Mucosa of stomach (tissue), 1 donor: ENCODE results near the gene COL7A1.
"Not testable (repeated sequence)": the region's sequence is repeated elsewhere in the genome, so short reads cannot be mapped to it uniquely, and the experiment has no call there.

Experiments
- H3K27me3 ChIP-seq: one replicate; pipeline ENCODE4 v1.7.0; 2013; ENCODE audit warnings: mild to moderate bottlenecking, low read length; ENCODE audit not compliant: control insufficient read depth, insufficient read depth
- H3K36me3 ChIP-seq: one replicate; pipeline ENCODE4 v1.7.0; 2013; ENCODE audit warnings: low read length; ENCODE audit not compliant: control insufficient read depth, insufficient read depth
- H3K4me1 ChIP-seq: one replicate; pipeline ENCODE4 v1.7.0; 2013; ENCODE audit warnings: mild to moderate bottlenecking, low read length; ENCODE audit not compliant: control insufficient read depth, insufficient read depth
- H3K4me3 ChIP-seq: one replicate; pipeline ENCODE4 v1.7.0; 2013; ENCODE audit warnings: low read length
- H3K9ac ChIP-seq: one replicate; pipeline ENCODE4 v1.7.0; 2013; ENCODE audit warnings: mild to moderate bottlenecking, low read length, moderate library complexity
- H3K9me3 ChIP-seq: one replicate; pipeline ENCODE4 v1.7.0; 2013; ENCODE audit warnings: mild to moderate bottlenecking, low read length, moderate library complexity; ENCODE audit not compliant: control insufficient read depth
- donor health status: Pancreatic carcinoma.

The COL7A1 gene

GRCh38 chr3:48543271-48543866 is 51.8 kb downstream of the COL7A1 start:
- Histone ChIP-seq H3K27me3 (no peaks in the 10 kb centered on the region), H3K9me3 (no peaks in the 10 kb centered on the region), H3K36me3 (no peaks in the 10 kb centered on the region), H3K4me3 (no peak overlapping the region), H3K4me1 (no peaks in the 10 kb centered on the region), H3K9ac (no peak overlapping the region)

GRCh38 chr3:48538451-48538850 is 56.7 kb downstream of the COL7A1 start:
- Histone ChIP-seq H3K27me3 (no peaks in the 10 kb centered on the region), H3K4me3 (no peak overlapping the region), H3K9me3 (no peaks in the 10 kb centered on the region), H3K4me1 (no peaks in the 10 kb centered on the region), H3K36me3 (no peaks in the 10 kb centered on the region), H3K9ac (no peak overlapping the region)

- Histone ChIP-seq H3K4me3 (no peak overlapping the region), H3K9me3 (no peaks in the 10 kb centered on the region), H3K4me1 (no peaks in the 10 kb centered on the region), H3K36me3 (no peaks in the 10 kb centered on the region), H3K9ac (no peak overlapping the region), H3K27me3 (no peaks in the 10 kb centered on the region)
Observed at GRCh38 chr3:48536785-48537184, 58.3 kb downstream of the COL7A1 start.

- H3K27me3 ChIP-seq: no peaks in the 10 kb centered on the region
- H3K9ac ChIP-seq: no peak overlapping the region
- no peak overlapping the region for H3K4me3 ChIP-seq
- no peaks in the 10 kb centered on the region for H3K9me3 ChIP-seq
- no peaks in the 10 kb centered on the region for H3K4me1 ChIP-seq
- no peaks in the 10 kb centered on the region for H3K36me3 ChIP-seq
Observed at GRCh38 chr3:48536116-48536515, 59.0 kb downstream of the COL7A1 start.

GRCh38 chr3:48535578-48535977 is 59.6 kb downstream of the COL7A1 start:
- no peaks in the 10 kb centered on the region for H3K36me3 ChIP-seq
- H3K9me3 ChIP-seq: no peaks in the 10 kb centered on the region
- H3K4me3 ChIP-seq: no peak overlapping the region
- H3K27me3 ChIP-seq: no peaks in the 10 kb centered on the region
- no peak overlapping the region for H3K9ac ChIP-seq
- H3K4me1 ChIP-seq: no peaks in the 10 kb centered on the region

GRCh38 chr3:48532977-48533337 is 62.2 kb downstream of the COL7A1 start:
- Histone ChIP-seq H3K9ac (no peak overlapping the region), H3K4me1 (no peaks in the 10 kb centered on the region), H3K4me3 (no peak overlapping the region), H3K9me3 (no peaks in the 10 kb centered on the region), H3K36me3 (no peaks in the 10 kb centered on the region), H3K27me3 (no peaks in the 10 kb centered on the region)

- H3K9me3 ChIP-seq: no peaks in the 10 kb centered on the region
- H3K9ac ChIP-seq: no peak overlapping the region
- no peaks in the 10 kb centered on the region for H3K36me3 ChIP-seq
- H3K4me3 ChIP-seq: no peak overlapping the region
- no peaks in the 10 kb centered on the region for H3K27me3 ChIP-seq
- no peaks in the 10 kb centered on the region for H3K4me1 ChIP-seq
Observed at GRCh38 chr3:48532271-48532976, 62.7 kb downstream of the COL7A1 start.

- H3K9me3 ChIP-seq, H3K36me3 ChIP-seq, H3K27me3 ChIP-seq, H3K9ac ChIP-seq, H3K4me3 ChIP-seq, H3K4me1 ChIP-seq: not testable (repeated sequence)
Observed at GRCh38 chr3:48530701-48531100, 64.4 kb downstream of the COL7A1 start.

- H3K9me3 ChIP-seq: no peaks in the 10 kb centered on the region
- no peak overlapping the region for H3K9ac ChIP-seq
- H3K4me1 ChIP-seq: no peaks in the 10 kb centered on the region
- no peaks in the 10 kb centered on the region for H3K36me3 ChIP-seq
- no peaks in the 10 kb centered on the region for H3K27me3 ChIP-seq
- no peak overlapping the region for H3K4me3 ChIP-seq
Observed at GRCh38 chr3:48528754-48529153, 66.4 kb downstream of the COL7A1 start.

- Histone ChIP-seq H3K4me3 (no peak overlapping the region), H3K9me3 (no peaks in the 10 kb centered on the region), H3K4me1 (no peaks in the 10 kb centered on the region), H3K9ac (no peak overlapping the region), H3K36me3 (no peaks in the 10 kb centered on the region), H3K27me3 (no peaks in the 10 kb centered on the region)
Observed at GRCh38 chr3:48528048-48528447, 67.1 kb downstream of the COL7A1 start.

GRCh38 chr3:48524970-48525369 is 70.2 kb downstream of the COL7A1 start:
- H3K4me3 ChIP-seq: no peak overlapping the region
- H3K4me1 ChIP-seq: no peaks in the 10 kb centered on the region
- no peaks in the 10 kb centered on the region for H3K36me3 ChIP-seq
- H3K9me3 ChIP-seq: no peaks in the 10 kb centered on the region
- no peaks in the 10 kb centered on the region for H3K27me3 ChIP-seq
- no peak overlapping the region for H3K9ac ChIP-seq

GRCh38 chr3:48521635-48522034 is 73.5 kb downstream of the COL7A1 start:
- no peak overlapping the region for H3K9ac ChIP-seq
- no peak overlapping the region for H3K4me3 ChIP-seq
- H3K9me3 ChIP-seq: no peaks in the 10 kb centered on the region
- no peaks in the 10 kb centered on the region for H3K27me3 ChIP-seq
- H3K4me1 ChIP-seq: no peaks in the 10 kb centered on the region
- no peaks in the 10 kb centered on the region for H3K36me3 ChIP-seq

- no peaks in the 10 kb centered on the region for H3K27me3 ChIP-seq
- H3K4me3 ChIP-seq: no peak overlapping the region
- no peaks in the 10 kb centered on the region for H3K36me3 ChIP-seq
- H3K4me1 ChIP-seq: no peaks in the 10 kb centered on the region
- no peaks in the 10 kb centered on the region for H3K9me3 ChIP-seq
- no peak overlapping the region for H3K9ac ChIP-seq
Observed at GRCh38 chr3:48519277-48519643, 75.9 kb downstream of the COL7A1 start.
